ENCODE measurements around the gene CARNS1.

The CARNS1 gene

DNA sequence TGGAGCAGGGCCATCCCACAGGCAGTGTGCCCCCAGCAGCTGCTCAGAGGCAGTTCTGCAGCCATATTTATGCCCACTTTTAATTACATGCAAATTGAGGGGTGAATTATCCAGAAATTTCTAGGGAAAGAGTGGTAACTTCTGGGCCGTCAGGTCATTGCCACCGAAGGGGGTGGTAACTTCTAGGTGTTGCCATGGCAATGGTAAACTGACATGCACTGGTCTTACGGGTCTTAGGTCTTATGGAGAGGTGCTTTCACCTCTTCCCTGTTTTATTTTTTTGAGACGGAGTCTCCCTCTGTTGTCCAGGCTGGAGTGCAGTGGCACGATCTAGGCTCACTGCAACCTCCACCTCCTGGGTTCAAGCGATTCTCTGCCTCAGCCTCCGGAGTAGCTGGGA is 57.4 kb downstream of the CARNS1 start:
- ChIA-PET CTCF (no interaction called here), POLR2A (no interaction called here)
- no peak for DNase-seq (ENCODE audit: low read depth, low spot score)
- no peak for TF ChIP-seq CTCF (IDR thresholded peaks at IDR 0.05; ENCODE audit: insufficient read depth, low read length, missing control alignments)
- no peak overlapping the region for H3K4me3 ChIP-seq (ENCODE audit: low read depth, low read length)
